HG02763 (cell line): Measurements from ENCODE around the gene BMP6.

Experiments
- ATAC-seq: cut with Tn5 transposase; IDR thresholded peaks from one replicate; pipeline ENCODE4 v1.9.1; 2021; ENCODE audit warnings: mild to moderate bottlenecking, moderate library complexity; ENCODE audit not compliant: unreplicated experiment

BMP6 gene

DNA sequence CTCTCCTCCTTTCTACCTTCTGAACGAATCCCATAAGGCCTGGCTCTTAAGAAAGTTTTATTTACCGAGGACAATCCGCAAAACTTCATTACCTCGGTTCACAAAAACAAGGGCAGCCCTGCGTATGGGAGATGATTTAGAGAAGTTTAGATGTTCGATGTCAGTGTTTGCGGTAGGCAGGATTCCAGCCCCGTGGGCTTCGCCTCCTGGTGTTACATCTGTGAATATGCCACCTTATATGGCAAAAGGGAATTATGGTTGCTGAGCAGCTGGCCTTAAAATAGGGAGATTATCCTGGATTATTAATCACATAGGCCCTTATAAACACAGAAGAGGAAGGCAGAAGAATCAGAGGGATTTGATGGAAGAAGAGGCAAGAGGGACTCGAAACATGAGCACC lies 21.1 kb downstream of the BMP6 start:
- no peak for ATAC-seq

DNA sequence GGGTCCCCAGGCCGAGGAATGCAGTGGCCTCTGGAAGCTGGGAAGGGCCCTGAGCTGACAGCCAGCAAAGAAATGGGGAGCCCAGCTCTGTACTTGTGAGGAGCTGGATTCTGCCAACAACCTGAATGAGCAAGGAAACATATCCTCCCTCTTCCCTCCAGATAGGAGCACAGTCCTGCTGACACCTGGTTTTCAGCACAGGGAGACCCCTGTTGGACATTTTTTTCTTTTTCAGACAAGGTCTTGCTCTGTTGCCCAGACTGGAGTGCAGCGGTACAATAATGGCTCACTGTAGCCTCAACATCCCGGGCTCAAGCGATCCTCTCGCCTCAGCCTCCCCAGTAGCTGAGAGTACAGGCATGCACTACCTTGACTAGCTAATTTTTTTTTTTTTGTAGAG lies 21.5 kb downstream of the BMP6 start:
- no peak for ATAC-seq

DNA sequence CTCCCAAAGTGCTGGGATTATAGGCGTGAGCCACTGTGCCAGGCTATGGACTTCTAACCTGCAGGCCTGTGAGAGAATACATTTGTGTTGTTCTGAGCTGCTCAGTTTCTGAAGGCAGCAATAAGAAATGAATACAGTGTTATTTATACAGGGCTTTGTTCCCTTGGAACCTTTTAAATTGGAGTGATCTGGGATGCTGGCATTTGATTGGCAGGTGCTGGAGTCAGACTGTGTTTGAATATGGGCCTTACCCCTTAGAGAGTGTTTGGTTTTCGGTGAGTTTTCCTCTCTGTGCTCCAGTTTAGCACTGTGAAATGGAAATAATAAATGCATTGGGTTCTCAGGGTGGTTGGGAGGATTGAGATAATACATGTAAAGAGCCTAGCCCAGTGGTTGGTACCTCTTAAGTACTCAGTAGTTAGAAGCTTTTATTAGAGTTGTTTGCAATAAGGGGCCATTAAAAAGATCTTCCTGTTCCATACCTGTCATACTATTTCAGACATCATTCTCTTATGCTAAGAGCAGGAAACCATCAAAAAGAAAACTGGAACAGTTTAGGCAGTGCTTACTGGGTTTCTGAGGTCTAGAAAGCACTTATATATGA lies 22.1 kb downstream of the BMP6 start:
- no peak for ATAC-seq

DNA sequence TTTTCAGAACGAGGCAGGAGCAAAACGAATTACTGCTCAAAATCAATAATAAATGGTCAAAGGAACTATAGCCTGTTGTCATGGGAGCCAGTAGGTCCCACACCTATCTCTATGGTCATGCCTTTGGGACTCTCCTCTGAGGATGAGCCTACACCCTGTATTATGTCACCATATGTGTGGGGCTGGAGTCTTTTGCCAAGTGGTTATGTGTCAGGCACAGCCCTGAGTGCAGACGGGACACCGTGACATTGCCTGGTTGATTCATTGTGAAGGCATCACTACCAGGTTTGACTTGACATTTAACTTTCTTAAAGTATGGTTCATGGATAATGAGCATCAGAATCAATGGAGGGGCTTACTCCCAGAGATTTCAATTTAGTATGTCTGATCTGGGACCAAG lies 23.6 kb downstream of the BMP6 start:
- ATAC-seq, result no peak

DNA sequence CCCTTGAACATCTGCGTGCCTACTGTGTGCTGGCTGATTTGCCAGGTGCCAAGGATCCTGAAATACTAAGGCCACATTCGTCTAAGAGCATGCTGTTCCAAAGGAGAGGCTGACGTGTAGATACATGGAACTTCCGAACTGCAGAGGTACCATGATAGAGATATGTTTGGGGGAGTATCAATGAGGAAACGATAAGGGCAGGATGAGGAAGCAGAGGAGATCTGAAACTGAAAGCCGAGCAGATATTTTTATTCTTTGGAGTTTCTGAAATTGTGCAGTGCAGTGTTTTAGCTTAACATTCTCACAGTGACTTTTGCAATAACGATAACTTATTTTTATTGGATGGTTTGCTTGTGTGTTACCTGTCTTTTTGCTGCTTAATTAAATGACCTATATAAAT lies 24.3 kb downstream of the BMP6 start:
- ATAC-seq, result no peak

DNA sequence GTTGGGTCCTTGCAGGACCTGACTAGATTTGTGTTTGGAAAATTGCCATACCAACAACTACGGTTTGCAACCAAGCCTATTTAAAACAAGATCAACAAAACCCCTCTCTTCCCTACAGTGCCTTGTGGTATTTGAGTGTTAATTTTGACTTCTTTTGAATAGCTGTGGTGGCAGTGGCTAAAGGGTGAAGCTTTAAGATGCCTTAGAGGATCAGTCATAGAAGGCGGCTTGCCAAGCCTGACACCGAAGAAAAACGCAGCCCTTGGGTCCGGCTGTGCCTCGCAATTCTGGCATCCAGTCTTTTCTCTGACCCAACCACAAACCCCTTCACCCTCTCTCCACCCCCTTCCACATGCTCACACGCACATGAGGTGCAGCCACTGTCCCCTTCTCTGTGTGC lies 32.6 kb downstream of the BMP6 start:
- no peak for ATAC-seq

DNA sequence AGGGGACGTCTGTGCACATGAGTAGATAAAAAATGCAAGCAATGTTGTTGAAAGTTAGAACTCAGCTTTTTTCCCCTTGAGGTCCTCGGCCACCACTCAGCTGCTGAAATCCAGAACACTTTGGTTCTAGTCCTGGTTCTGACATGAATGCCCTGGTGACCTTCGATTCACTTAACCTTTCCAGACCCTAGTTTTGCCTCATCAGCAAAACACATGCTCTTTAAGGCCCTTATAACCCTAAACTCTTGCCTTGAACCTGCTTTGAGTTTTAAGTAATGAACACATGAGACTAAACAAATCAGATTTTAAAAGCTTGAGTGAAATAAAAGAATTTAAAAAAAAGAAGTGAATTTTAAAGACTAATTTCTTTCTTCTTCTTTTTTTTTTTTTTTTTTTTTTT lies 33.4 kb downstream of the BMP6 start:
- no peak for ATAC-seq

DNA sequence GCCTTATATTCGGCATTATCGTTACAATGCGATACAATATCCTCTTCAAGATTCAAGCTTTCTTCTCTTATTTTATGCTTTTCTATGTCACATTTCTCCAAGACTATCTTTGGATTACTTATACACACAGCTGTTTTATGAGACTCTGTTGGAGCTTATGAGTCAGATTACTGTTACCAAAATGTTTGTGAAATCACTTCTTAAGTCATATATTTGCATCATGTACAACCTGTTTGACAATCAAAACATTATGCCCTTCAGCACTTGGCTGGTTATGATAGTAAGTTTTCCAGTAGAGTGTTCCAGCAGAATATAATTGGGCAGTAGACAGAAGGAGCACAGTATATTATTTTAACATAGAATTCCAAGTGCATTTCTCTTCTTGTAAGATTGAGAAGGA lies 35.2 kb downstream of the BMP6 start:
- ATAC-seq, result no peak

DNA sequence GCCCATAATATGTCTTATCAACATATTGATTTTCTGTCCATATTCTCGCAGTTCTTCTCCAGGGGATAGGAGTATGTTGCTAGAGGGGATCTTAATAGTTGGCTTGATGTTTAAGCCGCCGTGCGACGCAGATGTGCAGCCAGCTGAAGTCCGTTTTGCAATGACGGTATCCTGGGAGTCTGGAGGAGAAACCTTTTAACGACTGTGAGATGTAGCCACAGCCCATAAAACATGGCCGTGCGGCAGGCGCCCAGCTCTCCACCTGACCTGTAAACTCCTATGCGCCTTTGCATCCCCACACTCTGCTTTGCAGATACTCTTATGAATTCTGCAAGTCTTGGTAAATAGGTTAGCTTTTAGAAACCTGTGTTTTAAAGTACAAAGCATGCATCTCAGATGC lies 36.9 kb downstream of the BMP6 start:
- no peak for ATAC-seq

DNA sequence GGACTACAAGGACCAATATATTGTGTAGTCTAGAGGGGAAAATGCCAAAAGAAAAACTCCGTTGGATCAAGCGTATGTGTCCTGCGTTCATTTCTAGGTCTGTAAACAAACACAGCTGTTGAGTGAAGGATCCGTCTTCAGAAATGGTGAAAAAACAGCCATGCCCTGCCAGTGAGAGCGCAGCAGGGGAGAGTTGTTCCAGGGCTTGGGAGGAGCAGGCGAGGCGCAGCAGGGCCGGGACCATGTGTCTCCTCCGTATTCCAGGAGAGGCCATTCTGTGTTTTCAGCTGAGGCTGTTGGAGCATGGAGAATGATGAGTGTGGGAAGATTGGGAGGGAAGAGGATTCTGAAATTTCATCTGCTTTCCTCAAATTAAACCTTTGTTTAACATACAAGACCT lies 38.0 kb downstream of the BMP6 start:
- ATAC-seq, result no peak

DNA sequence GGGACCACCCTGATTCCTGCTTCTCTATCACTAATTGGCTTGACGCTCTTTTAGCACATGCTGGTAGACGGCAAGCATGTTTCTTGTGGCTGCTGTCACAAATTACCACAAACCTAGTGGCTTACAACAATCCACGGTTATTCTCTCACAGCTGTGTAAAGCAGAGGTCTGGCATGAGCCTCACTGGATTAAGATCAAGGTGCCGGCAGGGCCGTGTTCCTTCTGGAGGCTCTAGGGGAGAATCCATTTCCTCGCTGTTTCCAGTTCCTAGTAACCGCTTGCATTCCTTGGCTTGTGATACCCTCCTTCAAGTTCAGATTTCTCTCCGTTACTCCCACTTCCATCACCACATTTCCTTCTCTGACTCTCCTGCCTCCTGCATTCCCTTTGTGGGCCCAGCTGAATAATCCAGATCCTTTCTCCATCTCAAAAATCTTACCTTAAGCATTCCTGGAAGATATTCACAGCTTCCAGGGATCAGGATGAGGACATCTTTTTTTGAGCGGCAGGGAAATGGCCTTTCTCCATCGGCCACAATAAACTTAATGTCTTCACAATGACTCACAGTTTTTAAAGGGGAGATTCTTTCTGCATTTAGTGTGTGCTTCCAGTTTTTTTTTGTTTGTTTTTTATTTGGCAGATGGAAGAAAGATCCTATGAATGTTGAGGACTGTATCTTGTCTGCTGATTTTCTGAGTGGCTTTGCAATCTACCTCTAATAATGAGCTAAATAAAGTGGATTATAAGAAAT lies 39.9 kb downstream of the BMP6 start:
- no peak for ATAC-seq

DNA sequence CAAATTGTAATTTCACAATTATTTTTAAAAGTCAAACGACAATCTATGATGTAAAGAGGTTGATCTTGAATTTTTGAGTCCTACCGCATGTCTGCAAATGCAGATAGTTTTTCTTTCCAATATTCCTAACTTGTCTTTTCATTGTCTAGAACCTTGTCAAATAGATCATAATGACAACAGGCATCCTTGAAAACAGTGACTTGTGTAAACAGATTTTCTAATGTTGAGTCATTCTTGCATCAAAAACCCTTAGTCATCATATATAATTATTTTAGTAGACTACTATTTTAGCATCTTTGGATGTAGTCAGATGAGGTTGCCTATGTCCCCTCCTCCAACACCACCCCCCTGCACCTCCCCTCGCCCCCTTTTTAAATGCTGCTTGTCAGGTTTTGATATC lies 43.8 kb downstream of the BMP6 start:
- no peak for ATAC-seq

DNA sequence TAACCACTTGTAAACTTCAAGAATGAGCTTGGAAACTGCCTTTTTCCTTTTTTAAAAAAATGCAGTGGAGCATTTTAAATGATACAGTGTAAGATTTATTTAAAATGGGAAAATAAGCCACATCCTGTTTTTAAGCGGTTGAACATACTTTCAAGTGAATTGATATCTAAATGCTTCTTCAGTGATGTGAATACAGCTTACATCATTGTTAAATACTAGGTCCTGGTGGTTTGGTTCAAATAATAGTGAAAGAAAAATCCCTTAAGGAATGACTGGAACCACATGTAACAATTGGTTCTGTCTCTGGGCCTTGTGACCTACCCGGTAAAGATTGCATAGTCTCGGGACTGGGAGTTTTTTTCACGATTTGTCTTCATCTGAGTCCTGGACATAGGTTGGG lies 44.2 kb downstream of the BMP6 start:
- ATAC-seq, result no peak

DNA sequence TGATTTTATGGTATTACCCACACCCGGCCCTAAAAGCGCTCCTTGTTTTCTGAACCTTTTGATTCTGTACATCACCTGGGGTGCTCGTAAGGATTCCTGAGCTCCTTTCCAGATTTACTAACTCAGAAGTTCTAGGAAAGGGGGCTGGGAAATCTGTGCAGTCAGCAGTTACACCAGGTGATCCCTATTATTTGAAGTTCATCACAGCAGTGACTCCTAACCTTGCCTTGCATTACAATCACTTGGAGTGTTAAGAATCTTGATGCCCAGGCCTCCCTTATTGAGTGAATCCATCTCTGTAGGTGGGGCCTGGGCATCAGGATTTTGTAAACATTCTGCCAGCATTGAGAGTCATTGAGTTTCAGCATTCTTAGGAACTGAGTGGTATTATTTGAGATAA lies 44.7 kb downstream of the BMP6 start:
- ATAC-seq, result no peak

DNA sequence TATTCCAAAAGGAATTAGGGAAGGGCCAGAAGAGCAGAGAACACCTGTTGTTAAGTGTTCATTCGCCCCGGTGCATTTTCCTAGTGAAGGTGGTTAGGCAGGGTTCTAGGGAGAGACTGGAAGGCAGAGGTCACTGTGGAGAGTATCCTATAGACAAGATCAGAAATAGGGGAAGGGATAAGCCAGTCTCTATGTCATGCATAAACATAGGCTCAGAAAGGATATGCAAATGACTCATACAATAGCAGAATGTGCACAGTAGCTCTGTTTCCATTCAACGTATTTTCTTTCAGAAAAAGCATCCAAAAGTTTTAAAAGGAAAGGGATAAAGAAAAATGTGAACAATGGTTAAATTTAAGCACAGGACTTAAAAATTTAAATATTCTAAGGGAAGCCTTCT lies 47.4 kb downstream of the BMP6 start:
- ATAC-seq, result no peak

DNA sequence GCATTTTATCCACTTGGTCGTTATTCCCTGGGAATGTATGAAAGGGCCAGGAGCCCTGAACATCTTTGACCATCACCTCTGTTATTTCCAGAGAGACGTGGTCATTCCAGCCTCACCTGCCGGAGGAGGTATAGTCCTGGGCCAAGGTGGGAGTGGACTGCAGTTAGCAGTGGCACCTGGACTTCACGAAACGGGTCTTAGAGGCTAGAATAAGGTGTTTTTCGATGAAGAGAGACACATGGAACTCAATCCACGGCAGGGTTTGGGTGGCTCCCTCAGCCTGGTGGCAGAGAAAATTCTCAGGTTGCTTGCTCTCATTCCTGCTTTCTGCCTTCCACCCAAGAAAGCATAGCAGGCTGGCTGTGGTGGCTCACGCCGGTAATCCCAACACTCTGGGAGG lies 48.0 kb downstream of the BMP6 start:
- no peak for ATAC-seq

DNA sequence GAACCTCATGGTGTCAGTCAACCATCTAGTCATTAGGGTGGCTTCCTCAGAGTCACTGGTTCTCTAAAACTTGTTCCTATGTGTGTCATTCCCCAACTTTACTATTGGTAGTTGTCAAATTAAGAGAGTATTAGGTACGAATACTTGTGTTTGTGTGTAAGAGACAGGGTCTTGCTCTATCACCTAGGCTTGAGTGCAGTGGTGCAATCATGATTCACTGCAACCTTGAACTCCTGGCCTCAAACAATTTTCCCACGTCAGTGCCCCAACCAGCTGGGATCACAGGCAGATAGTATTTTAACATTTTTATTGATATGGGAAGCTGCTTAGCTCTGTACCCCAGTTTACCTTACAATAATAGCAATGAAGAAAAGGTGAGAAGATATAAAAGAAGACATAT lies 50.6 kb downstream of the BMP6 start:
- no peak for ATAC-seq

DNA sequence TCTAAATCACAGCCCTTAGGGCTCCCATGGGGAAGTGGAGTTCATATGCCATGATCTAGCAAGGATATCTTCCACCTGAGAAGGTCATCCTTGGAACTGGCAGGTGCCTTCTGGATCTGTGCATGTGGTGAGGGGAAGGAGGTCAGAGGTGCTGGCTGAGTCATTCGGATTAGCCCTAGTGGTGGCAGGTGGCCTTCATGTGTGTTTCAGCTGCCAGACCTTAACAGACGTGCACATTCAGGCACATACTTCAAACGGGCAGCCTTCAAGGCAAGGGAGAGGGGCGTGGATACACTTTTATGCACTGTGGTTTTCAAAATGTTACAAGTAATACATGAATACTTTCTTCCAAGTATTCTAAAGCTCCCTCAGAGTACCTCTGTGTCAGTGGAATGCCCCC lies 51.2 kb downstream of the BMP6 start:
- no peak for ATAC-seq

DNA sequence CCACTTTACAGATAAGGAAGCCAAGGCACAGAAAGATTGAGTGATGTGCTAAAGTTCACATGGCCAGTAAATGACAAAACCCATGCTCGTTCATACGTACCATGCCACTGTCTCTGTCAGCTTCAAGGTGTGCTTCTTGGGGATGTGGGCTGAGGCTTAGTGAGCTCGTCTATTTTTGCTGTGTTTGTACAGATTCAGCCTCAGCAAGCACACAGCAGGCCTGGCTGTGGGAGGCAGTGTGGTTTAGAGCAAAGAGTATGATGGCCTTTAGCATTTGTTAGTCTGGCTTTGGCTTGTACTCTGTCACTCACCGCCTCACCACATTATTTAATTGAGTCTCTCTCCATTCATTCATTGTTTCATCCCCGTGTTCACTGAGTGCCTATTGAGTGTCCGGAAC lies 55.3 kb downstream of the BMP6 start:
- ATAC-seq, result no peak

DNA sequence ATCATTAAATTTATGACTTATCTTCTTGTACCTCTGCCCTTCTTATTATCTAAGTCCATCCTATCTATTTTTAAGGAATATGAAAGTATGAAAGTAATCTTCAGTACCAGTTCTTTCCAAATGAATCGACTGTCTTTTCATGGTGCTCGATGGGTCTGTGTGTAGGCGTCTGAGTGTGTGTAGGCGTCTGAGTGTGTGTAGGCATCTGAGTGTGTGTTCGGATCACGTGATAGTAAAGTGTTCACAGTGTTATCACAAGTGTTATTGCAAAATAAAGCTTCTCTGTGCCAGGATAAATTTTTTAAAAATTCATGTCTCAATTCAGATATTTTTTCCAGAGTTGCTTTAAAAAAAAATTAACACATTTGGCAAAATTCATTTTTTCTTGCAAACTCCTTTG lies 58.3 kb downstream of the BMP6 start:
- ATAC-seq, result no peak

DNA sequence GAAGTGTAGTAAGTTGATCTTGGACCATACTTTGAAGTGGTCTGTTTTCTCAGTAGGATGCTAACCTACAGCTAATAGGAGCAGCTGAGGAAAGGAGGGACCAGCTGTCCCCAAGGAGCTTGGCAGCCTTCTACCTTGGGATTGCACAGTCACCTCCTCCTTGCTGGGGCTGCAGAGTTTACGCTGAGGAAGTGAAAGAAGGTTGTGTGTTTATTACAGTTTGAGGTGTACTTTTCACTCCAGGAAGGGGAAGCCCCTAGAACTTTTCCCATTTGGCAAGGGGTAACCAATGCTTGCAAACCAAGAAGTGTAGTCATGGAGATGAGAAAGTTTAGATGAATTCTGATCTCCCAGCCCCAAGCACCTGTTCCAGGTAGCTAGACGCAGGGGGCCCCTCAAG lies 58.8 kb downstream of the BMP6 start:
- ATAC-seq, result peak; percentile 53

DNA sequence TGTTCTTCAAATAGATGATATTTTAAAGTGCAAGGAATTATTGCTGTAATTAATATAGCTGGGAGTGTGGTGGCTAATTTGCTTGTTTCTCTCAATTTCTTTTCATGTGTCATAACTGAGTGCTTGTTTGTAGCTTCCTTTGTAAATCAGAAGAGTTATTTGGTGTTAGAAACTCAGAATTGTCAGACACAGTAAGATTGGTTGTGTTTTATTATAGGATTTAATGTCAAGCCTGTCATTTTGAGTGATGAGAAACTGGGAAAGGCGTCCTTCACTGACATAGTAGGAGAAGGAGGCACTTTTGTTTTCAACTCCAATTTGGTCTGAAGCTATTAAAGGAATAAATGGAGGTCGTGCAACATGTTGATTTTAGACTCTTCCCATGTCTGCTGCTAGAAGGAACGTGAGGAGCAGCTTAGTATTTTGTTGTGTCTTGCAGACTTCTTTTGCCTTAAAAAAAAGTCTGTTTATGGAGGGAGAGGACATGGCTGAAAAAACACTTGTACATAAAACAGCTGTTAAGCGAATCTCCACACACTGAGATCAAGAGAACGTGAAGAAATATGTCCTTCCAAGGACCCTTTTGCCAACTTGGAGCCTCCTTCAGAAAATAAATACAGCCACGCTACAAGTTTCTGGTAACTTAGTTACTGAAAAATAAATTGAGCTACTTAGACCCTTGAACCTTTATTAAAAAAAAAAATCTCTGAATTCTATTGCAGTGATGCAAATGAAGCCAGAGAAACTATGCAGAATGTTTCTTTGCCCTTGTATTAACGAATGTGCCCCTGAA lies 59.5 kb downstream of the BMP6 start:
- no peak for ATAC-seq
